SK-N-SH treated with all-trans-retinoic acid at 6 μM for 48 hours (cell line): Measurements from ENCODE around the gene LIPK.

ENCODE experiments used
- ATAC-seq: fragments of 200-7000 bp; cut with Tn5 transposase; 3 replicates; pipeline ENCODE4 v1.9.1; 2020; ENCODE audit warnings: mild to moderate bottlenecking, moderate library complexity
- ARNTL ChIP-seq: fragments of 450-650 bp; formaldehyde crosslinking; IDR thresholded peaks from 2 replicates; pipeline ENCODE4 v1.5.0; 2020; ENCODE audit warnings: low read depth, mild to moderate bottlenecking, moderate library complexity, borderline replicate concordance
- BACH2 ChIP-seq: fragments of 250-450 bp; sonication (Bioruptor Pico); IDR thresholded peaks from 2 replicates; pipeline ENCODE4 v1.9.0; 2021; ENCODE audit warnings: mild to moderate bottlenecking, borderline replicate concordance
- CSDC2 ChIP-seq: fragments of 250-450 bp; sonication (Bioruptor Pico); IDR thresholded peaks from 2 replicates; pipeline ENCODE4 v1.5.0; 2020; ENCODE audit warnings: mild to moderate bottlenecking, moderate library complexity
- CSRNP3 ChIP-seq: fragments of 250-450 bp; sonication (Bioruptor Pico); IDR thresholded peaks from 2 replicates; pipeline ENCODE4 v1.5.1; 2021; ENCODE audit warnings: mild to moderate bottlenecking, moderate library complexity
- ESRRG ChIP-seq: fragments of 250-450 bp; sonication (Bioruptor Pico); IDR thresholded peaks from 2 replicates; pipeline ENCODE4 v1.6.1; 2021; ENCODE audit warnings: mild to moderate bottlenecking
- GLIS3 ChIP-seq: fragments of 250-450 bp; sonication (Bioruptor Pico); IDR thresholded peaks from 2 replicates; pipeline ENCODE4 v1.5.0; 2020; ENCODE audit warnings: mild to moderate bottlenecking, moderate library complexity
- ISL1 ChIP-seq: fragments of 250-450 bp; sonication (Bioruptor Pico); IDR thresholded peaks from 2 replicates; pipeline ENCODE4 v2.1.2; 2022; ENCODE audit warnings: mild to moderate bottlenecking, moderate library complexity
- POU6F1 ChIP-seq: fragments of 250-450 bp; sonication (Bioruptor Pico); IDR thresholded peaks from 2 replicates; pipeline ENCODE4 v1.8.0; 2021; ENCODE audit warnings: low read depth, mild to moderate bottlenecking, moderate library complexity, borderline replicate concordance
- PPARA ChIP-seq: fragments of 250-450 bp; sonication (Bioruptor Pico); IDR thresholded peaks from 2 replicates; pipeline ENCODE4 v1.5.0; 2020; ENCODE audit warnings: mild to moderate bottlenecking, borderline replicate concordance
- RARB ChIP-seq: fragments of 250-450 bp; sonication (Bioruptor Pico); IDR thresholded peaks from 2 replicates; pipeline ENCODE4 v1.8.0; 2021; ENCODE audit warnings: mild to moderate bottlenecking, moderate library complexity
- SNAI2 ChIP-seq: fragments of 250-450 bp; sonication (Bioruptor Pico); IDR thresholded peaks from 2 replicates; pipeline ENCODE4 v1.5.0; 2020; ENCODE audit warnings: mild to moderate bottlenecking, moderate library complexity
- TCF4 ChIP-seq: fragments of 250-450 bp; sonication (Bioruptor Pico); IDR thresholded peaks from 2 replicates; pipeline ENCODE4 v1.8.0; 2021; ENCODE audit warnings: mild to moderate bottlenecking, moderate library complexity, borderline replicate concordance
- TOX ChIP-seq: fragments of 250-450 bp; sonication (Bioruptor Pico); IDR thresholded peaks from 2 replicates; pipeline ENCODE4 v1.8.0; 2021; ENCODE audit warnings: mild to moderate bottlenecking, moderate library complexity, borderline replicate concordance
- TSHZ2 ChIP-seq: fragments of 250-450 bp; sonication (Bioruptor Pico); IDR thresholded peaks from 2 replicates; pipeline ENCODE4 v1.5.0; 2020; ENCODE audit warnings: mild to moderate bottlenecking, moderate library complexity
- ZC3H10 ChIP-seq: fragments of 250-450 bp; sonication (Bioruptor Pico); IDR thresholded peaks from 2 replicates; pipeline ENCODE4 v1.5.1; 2021; ENCODE audit warnings: mild to moderate bottlenecking, moderate library complexity
- ZFP3 ChIP-seq: fragments of 250-450 bp; sonication (Bioruptor Pico); IDR thresholded peaks from 2 replicates; pipeline ENCODE4 v1.5.0; 2020; ENCODE audit warnings: mild to moderate bottlenecking, moderate library complexity
- ZFP30 ChIP-seq: fragments of 450-650 bp; formaldehyde crosslinking; IDR thresholded peaks from 2 replicates; pipeline ENCODE4 v1.5.0; 2022; ENCODE audit warnings: mild to moderate bottlenecking, moderate library complexity
- ZNF565 ChIP-seq: fragments of 450-650 bp; formaldehyde crosslinking; conservative IDR thresholded peaks from 2 replicates; pipeline ENCODE4 v1.5.0; 2020; ENCODE audit warnings: low read depth, mild to moderate bottlenecking, moderate library complexity
- ZNF70 ChIP-seq: fragments of 450-650 bp; formaldehyde crosslinking; IDR thresholded peaks from 2 replicates; pipeline ENCODE4 v1.5.0; 2020; ENCODE audit warnings: mild to moderate bottlenecking, moderate library complexity
- ZNF8 ChIP-seq: fragments of 450-650 bp; formaldehyde crosslinking; IDR thresholded peaks from 2 replicates; pipeline ENCODE4 v1.5.0; 2020; ENCODE audit warnings: mild to moderate bottlenecking, moderate library complexity

LIPK gene

DNA sequence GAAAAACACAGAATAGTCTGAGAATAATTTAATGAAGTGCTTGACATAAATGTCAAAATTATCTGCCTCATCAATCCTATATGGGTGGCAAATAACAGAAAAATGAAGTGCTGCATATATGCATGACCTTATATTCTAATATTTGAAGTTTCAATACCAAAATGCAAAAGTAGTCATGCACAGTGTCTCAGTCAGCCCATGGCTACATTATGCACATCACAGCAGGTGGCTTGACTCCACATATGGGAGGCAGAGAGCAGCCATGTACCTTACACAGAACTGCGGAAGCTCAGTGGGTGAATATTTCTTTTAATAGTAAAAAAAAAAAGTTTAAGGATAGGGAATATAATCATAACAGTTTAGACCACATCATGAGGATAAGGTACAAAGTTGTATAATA lies 36.4 kb downstream of the LIPK start:
- ATAC-seq, result no peak
- TF ChIP-seq BACH2 (CRISPR knock-in tag) (no peak), ARNTL (CRISPR knock-in tag) (no peak), RARB (CRISPR knock-in tag) (no peak), GLIS3 (CRISPR knock-in tag) (no peak), CSRNP3 (CRISPR knock-in tag) (no peak), CSDC2 (no peak), POU6F1 (no peak), ZFP3 (CRISPR knock-in tag) (no peak), ZNF565 (no peak), ZNF70 (CRISPR knock-in tag) (no peak), ISL1 (CRISPR knock-in tag) (no peak), ESRRG (CRISPR knock-in tag) (no peak), ZFP30 (no peak), TCF4 (CRISPR knock-in tag) (no peak), SNAI2 (CRISPR knock-in tag) (no peak), TSHZ2 (CRISPR knock-in tag) (no peak), ZC3H10 (no peak)

- no peak for ATAC-seq
- TF ChIP-seq ZNF8 (CRISPR knock-in tag), result no peak
- no peak for TF ChIP-seq ZFP30
- no peak for TF ChIP-seq PPARA
- no peak for TF ChIP-seq BACH2 (CRISPR knock-in tag)
- TF ChIP-seq ZNF70 (CRISPR knock-in tag), result no peak
- TF ChIP-seq ESRRG (CRISPR knock-in tag), result no peak
- no peak for TF ChIP-seq SNAI2 (CRISPR knock-in tag)
- no peak for TF ChIP-seq TSHZ2 (CRISPR knock-in tag)
- TF ChIP-seq POU6F1, result no peak
- TF ChIP-seq, all 23 proteins: peak for 0
Measured at GRCh38 chr10:88744002-88744401, 38.0 kb downstream of the LIPK start.

GRCh38 chr10:88745633-88746032 lies 39.6 kb downstream of the LIPK start:
- TF ChIP-seq BACH2 (CRISPR knock-in tag), result no peak
- no peak for TF ChIP-seq ZNF70 (CRISPR knock-in tag)
- TF ChIP-seq SNAI2 (CRISPR knock-in tag), result no peak
- TF ChIP-seq ZNF565, result no peak
- no peak for TF ChIP-seq ZNF8 (CRISPR knock-in tag)
- no peak for TF ChIP-seq POU6F1
- TF ChIP-seq ARNTL (CRISPR knock-in tag), result no peak
- TF ChIP-seq ISL1 (CRISPR knock-in tag), result no peak
- TF ChIP-seq PPARA, result no peak
- no peak for TF ChIP-seq CSRNP3 (CRISPR knock-in tag)
- no peak for TF ChIP-seq TOX

More at GRCh38 chr10:88745633-88746032, 39.6 kb downstream of the LIPK start:
- no peak for ATAC-seq
